Bronchial epithelial cell (primary cell): ENCODE data around the gene TMTC1. TPM values are rescaled to one million over a fixed set of nuclear protein-coding genes. Genes with fewer than 3 reads are reported as not detected.

ENCODE experiments used
- DNase-seq: peaks from one replicate; pipeline ENCODE4 v3.0.0-alpha.2; 2010; ENCODE audit warnings: low read depth
- FAIRE-seq: peaks from 2 replicates; lab custom pipeline; 2011; peaks lifted over from hg19 to GRCh38; lab: Jason Lieb, UNC
- H3K27me3 ChIP-seq: 2 replicates; pipeline ENCODE4 v1.5.1; 2011; ENCODE audit warnings: low read length; ENCODE audit not compliant: control insufficient read depth, insufficient read depth
- H3K36me3 ChIP-seq: 2 replicates; pipeline ENCODE4 v1.5.1; 2011; ENCODE audit warnings: low read length; ENCODE audit not compliant: control insufficient read depth, insufficient read depth
- H3K4me3 ChIP-seq: 2 replicates; pipeline ENCODE4 v1.5.1; 2011; ENCODE audit warnings: mild to moderate bottlenecking, low read depth, low read length, control low read depth
- total RNA-seq: library from RNA; depleted of rRNA; stranded (reverse); fragments of >200 nt; gene quantifications from 2 replicates; pipeline ENCODE4 v1.2.1, GENCODE V29; 2014
- TF ChIP-seq, protein P1 (sequence below): IDR thresholded peaks from 2 replicates; pipeline ENCODE4 v1.5.1; 2011; ENCODE audit warnings: mild to moderate bottlenecking, moderate library complexity, low read length, control low read depth, inconsistent platforms; ENCODE audit not compliant: insufficient read depth, severe bottlenecking

Gene TMTC1
- total RNA-seq, 1 donor from 2014 or later, result 4.5 TPM

DNA sequence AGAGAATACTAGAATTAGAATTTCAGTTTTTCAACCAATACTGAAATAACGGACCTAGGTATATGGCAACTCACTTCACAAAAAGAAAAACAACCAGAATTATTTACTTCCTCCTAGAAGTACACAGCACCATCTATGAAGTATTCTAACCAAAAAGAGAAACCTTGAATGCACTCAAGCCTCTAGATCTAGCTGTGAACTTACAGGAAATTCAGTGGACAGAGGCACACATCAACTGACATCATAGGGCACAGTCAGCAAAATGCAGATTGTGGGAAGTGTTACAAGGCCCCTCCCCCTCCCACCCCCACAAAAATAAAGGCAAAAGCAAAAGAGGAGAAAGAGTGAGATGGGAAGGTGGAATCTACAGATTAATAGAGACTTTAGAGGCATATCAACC, 102.4 kb downstream of the TMTC1 start:
- TF ChIP-seq, protein P1, sequence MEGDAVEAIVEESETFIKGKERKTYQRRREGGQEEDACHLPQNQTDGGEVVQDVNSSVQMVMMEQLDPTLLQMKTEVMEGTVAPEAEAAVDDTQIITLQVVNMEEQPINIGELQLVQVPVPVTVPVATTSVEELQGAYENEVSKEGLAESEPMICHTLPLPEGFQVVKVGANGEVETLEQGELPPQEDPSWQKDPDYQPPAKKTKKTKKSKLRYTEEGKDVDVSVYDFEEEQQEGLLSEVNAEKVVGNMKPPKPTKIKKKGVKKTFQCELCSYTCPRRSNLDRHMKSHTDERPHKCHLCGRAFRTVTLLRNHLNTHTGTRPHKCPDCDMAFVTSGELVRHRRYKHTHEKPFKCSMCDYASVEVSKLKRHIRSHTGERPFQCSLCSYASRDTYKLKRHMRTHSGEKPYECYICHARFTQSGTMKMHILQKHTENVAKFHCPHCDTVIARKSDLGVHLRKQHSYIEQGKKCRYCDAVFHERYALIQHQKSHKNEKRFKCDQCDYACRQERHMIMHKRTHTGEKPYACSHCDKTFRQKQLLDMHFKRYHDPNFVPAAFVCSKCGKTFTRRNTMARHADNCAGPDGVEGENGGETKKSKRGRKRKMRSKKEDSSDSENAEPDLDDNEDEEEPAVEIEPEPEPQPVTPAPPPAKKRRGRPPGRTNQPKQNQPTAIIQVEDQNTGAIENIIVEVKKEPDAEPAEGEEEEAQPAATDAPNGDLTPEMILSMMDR, result no peak
- DNase-seq (peak; percentile 8), FAIRE-seq (no peak)
- no peaks in the 10 kb centered on the region for H3K36me3 ChIP-seq
- H3K27me3 ChIP-seq, result no peaks in the 10 kb centered on the region
- no peak overlapping the region for H3K4me3 ChIP-seq

DNA sequence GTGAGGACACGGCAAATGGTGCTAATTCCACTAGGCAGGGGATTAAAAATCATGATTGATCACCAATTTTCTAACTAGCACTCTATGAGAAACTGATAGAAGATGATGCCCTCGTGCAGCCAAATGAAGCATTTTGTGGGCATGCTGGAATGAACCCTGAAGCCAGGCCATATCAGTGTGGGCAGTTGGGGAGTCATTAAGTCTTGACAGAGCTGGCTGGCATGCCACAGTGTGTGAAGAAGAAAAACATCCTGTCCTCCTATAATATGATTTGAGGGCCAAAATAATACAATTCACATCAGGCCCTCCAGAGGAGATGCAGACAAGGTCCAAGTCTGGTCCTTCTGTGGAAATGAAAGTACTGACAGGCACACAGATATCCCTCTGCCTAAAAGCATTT, 107.1 kb downstream of the TMTC1 start:
- no peak for DNase-seq
- H3K4me3 ChIP-seq, result no peak overlapping the region
- TF ChIP-seq, protein P1, result no peak
- FAIRE-seq, result no peak
- no peaks in the 10 kb centered on the region for H3K27me3 ChIP-seq
- no peaks in the 10 kb centered on the region for H3K36me3 ChIP-seq

DNA sequence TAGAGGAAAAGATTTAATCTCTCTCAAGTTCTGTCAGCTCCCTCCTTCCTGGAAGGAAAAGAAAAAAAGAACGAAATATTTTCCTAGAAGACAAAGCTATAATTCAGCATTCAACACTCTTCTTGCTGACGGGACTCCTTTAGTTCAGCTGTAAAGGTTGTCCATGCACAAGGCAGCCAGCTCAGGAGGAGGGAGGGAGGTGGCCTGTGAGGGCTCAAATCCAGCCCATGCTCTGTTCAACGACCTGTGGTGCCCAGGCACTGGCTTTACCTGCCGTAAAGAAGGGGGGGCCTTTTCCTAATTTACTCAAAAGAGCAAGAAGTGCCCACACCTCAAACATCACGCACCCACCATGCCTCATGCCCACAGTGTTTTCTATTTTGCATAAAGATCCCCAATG, 109.3 kb downstream of the TMTC1 start:
- no peak for DNase-seq
- no peak for FAIRE-seq
- TF ChIP-seq, protein P1, result no peak
- no peaks in the 10 kb centered on the region for H3K36me3 ChIP-seq
- H3K27me3 ChIP-seq, result no peaks in the 10 kb centered on the region
- no peak overlapping the region for H3K4me3 ChIP-seq

DNA sequence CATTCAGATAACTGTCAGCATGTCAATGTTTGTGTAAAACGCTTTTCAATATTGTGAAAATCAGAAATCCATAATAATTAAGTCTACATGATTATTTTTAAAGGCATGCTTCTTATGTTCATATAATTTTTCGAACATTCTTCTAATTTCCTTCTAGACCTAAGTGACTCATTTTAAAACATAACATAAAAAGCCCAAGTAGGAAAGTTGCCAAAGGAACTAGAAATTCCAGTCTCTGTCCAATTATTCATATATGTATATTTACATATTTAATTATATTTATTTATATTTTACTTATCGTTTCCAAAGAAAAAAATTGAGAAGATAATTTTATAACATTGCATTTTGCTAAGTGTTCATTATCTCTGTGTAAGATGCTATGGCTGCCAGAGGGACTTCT, 110.4 kb downstream of the TMTC1 start:
- Histone ChIP-seq H3K27me3 (no peaks in the 10 kb centered on the region), H3K4me3 (no peak overlapping the region), H3K36me3 (no peaks in the 10 kb centered on the region)
- FAIRE-seq (no peak), DNase-seq (peak; percentile 34)
- TF ChIP-seq, protein P1, result no peak

DNA sequence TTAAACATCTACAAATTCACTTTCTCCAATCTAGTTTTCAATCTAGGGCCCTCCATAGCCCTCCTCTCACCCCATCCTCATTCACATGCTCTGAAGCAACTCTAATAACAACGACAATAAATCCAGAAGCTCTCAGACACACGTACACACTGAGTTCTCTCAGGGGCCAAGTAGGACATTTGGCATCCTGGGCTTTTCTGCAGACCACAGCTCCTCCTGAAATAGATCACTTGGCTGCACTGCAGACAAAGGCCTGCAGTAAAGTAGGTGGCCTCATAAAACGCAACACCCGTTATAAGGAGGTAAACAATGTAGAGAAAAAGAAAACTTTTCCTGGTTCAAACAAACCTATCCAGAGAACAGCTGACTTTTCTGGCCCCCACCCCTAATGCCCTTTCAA, 111.2 kb downstream of the TMTC1 start:
- no peak for FAIRE-seq
- Histone ChIP-seq H3K36me3 (no peaks in the 10 kb centered on the region), H3K27me3 (no peaks in the 10 kb centered on the region), H3K4me3 (no peak overlapping the region)
- DNase-seq, result no peak
- TF ChIP-seq, protein P1, result no peak

DNA sequence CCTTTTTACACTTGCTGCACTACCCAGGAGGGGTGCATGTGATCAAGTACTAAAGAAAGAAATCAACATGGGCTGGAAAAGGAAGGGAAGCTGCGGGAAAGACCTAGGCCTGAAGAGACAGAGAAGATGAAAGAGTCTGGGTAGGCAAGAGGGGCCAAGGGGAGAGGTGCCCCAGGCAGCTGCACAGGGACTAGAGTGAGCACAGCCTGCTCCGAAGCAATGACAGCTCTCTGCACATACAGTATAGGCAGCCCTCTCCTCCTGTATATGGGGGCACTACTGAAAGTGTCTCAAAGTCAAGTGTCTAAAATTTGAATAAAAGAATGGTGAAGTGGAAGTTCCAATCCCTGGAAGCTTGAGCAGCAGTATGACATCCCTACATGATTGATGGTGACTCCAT, 112.0 kb downstream of the TMTC1 start:
- TF ChIP-seq, protein P1, result no peak
- no peak overlapping the region for H3K4me3 ChIP-seq
- H3K36me3 ChIP-seq, result no peaks in the 10 kb centered on the region
- FAIRE-seq (no peak), DNase-seq (no peak)
- no peaks in the 10 kb centered on the region for H3K27me3 ChIP-seq
